NCI-H526 (cell line): ENCODE data around the gene HNRNPL.
A peak's percentile ranks its signal among the peaks of the same experiment; 100 is the strongest.
"Not testable (repeated sequence)": the region's sequence is repeated elsewhere in the genome, so short reads cannot be mapped to it uniquely, and the experiment has no call there.

Source experiments
- DNase-seq, 2 experiments: peaks; one replicate each; lab custom pipeline; 2025; lab: John Stamatoyannopoulos, UW

HNRNPL gene

GRCh38 chr19:38849860-38850435 lies at the start of gene HNRNPL:
HNRNPL (minus strand) TSS chr19:38849986; CDS start chr19:38849966, 20 bp downstream.
- DNase-seq, result peak; percentile 100

DNA sequence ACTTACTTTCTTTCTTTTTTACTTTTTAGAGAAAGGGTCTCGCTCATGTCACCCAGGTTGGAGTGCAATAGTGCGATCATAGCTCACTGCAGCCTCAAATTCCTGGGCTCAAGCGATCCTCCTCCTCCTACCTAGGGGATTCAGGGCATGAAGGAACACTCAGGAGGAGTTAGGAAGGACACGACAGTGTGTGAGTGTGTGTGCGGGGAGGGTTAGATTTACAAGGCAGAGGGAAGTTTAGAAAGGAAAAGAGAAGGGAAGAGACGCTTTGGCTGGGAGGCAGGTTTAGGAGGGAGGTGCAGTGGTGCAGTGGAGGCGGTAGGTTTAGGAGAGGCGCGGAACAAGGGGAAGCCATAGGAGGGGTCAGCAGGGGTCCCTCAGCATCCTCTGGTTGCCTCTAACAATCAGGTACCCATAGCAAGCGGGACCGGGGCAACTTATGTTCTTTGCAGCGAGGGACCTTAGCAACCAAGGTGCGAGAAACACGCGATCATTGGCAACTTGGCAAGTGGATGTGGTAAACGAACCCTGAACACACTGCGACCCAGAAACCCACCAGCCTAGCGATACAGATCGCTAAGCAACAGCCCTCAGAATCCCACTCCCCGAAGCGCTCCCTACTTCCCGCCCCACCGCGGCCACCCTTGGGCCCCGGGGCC lies 49.1 kb upstream of the HNRNPL start:
- DNase-seq, result peak in 1 of 2 experiments; percentile 55

GRCh38 chr19:38894968-38895367 lies 45.2 kb upstream of the HNRNPL start:
- no peak for DNase-seq

DNA sequence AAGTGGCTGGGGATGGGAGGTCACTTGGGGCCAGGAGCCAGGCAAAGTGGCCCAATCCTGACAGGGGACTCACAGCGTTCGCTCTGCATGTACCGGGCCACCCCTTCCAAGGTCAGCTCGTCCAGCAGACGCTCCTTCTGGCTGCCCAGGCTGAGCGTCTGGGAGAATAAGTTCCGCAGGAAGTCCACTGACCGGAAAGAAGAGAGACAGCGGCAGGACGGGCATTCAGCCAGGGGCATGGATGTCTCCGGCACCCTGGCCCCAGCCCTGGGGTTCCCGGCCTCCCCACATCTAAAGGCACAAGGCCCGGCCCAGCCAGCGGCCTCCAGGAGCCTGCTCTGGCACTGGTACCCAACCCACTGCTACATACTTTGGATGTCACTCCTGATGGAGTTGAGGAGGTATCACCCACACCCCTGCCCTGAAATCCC lies 43.6 kb upstream of the HNRNPL start:
- no peak for DNase-seq

DNA sequence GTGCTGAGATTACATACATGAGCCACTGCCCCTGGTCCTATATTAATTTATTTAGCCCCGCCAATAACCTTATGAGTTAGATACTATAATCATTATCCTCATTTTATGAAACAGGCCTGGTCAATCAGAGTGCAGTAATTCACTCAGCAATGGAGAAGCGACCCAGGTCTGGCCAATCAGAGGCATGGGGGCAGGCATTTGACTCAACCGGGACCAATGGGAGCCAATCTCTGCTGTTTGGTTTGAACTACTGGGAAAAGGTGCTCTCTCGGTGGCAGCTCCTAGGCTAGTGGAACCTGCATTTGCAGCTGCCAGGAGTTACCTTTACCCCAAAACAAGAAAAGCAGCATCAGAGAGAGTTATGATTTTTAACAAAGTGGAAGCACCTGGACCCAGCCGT lies 43.1 kb upstream of the HNRNPL start:
- no peak for DNase-seq

- DNase-seq, result no peak
These were observed 42.0 kb upstream of the HNRNPL start for GRCh38 chr19:38891771-38892170.

- DNase-seq, result no peak
These were observed 40.9 kb upstream of the HNRNPL start for GRCh38 chr19:38890686-38891085.

- DNase-seq, result no peak
These were observed 40.0 kb upstream of the HNRNPL start for GRCh38 chr19:38889803-38890202.

- no peak for DNase-seq
These were observed 39.1 kb upstream of the HNRNPL start for GRCh38 chr19:38888876-38889275.

GRCh38 chr19:38884691-38885090 lies 34.9 kb upstream of the HNRNPL start:
- DNase-seq, result not testable (repeated sequence)

DNA sequence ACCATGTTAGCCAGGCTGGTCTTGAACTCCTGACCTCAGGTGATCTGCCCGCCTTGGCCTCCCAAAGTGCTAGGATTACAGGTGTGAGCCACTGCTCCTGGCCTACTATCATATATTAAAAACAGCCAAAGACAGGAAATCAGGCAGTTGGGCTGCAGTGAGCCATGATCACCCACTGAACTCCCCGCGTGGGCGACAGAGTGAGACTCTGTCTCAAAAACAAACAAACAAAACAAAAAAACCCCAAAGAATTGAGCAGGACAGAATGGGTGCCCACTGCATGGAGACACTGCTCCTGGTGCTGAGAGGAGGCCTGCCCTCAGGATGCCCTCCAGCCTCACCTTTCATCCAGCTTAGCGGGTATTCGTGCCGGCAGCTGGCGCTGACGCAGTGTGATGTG lies 33.5 kb upstream of the HNRNPL start:
- no peak for DNase-seq

DNA sequence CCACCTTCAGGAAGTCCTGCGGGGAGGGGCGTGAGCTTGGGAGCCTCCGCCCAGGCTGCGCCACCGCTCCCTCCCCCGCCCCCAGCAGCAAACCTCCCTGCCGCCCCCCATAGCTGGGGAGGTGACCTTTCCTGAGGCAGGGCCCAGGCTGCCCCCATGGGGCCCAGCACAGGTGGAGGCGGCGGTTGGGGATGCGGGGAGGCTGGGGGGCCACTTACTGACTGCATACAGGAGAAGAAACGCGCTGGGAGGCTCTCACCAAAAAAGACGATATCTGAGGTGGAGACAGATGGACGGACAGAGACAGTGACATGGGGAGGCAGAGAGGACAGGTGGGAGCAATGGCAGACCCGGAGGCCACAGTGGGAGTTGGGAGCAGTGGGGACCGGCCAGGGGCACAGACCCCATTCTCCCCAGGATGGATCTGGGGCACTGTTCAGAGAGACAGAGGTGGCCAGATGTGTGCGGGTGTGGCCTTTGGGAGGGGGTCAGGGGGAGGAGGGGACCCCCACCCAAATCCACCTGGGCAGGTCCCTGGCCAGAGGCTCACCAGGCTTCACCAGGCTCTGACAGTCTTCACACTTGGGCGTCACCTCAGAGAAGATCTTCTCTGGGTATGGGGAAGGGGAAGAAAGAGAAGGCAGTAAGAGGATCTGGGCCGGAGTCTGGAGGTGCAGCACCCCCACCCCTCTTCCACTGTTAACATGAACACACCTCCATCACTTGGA lies 31.3 kb upstream of the HNRNPL start:
- DNase-seq, result no peak

GRCh38 chr19:38880076-38880881 lies 30.5 kb upstream of the HNRNPL start:
- DNase-seq, result no peak

DNA sequence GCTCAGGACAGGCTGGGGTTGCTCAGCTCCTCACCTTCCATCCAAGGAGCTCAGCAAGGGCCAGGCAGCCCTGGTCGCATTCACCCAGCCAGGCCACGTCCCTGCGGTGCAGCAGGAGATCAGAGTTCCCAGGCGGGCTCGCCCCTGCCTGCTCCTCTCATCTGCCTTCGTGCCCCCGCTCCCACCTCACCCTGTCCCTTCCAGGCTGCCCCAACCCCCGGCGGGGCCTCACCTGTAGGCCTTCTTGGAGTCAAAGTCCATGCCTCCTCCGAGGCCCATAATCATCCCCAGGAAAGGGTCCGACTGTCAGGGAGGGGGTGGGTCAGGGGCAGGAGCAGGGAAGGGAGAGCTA lies 29.6 kb upstream of the HNRNPL start:
- no peak for DNase-seq

DNA sequence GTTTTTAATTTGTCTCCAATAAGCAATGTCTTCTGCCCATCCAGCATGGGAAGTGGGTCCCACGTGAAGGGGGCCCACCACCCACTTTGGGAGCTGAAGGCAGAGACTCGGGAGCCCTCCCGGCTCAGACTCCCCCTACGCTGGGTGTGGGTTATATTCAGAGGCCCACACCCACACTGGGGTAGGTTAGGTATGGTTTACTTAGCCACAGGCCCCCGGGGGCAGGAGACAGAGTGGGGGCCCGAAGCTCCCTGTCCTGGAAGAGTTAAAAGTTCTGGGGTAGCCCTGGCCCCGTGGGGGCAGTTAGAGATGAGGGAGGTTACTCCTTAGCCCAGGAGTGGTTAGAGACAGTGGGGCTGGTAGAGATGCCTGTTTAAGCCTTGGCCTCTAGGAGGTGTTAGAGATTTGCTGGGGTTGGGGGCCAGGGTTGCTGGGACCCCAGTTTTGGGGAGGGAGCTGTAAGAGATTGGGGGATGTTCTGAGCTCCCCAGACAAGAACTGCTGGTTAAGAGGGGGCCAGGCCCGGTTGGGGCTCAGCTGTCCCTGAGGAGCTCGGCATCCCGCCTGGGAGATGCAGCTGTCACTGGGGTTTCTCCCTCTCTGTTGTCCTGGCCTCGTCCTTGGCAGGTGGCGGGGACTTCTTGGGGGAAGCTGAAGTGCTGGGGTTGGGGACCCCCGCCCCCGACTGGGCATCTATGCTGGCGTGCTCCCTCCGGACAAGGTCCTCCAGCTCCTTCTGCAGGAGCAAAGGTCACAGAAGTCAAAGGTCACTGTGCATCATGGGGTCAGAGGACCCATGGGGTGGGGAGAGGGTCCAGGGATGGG lies 29.0 kb upstream of the HNRNPL start:
- no peak for DNase-seq

GRCh38 chr19:38877781-38878574 lies 28.2 kb upstream of the HNRNPL start, which contains the start of gene RINL:
RINL (minus strand) TSS chr19:38878275; CDS start chr19:38876742, 1,533 bp downstream.
- peak in 1 of 2 experiments; percentile 45 for DNase-seq

- no peak for DNase-seq
These were observed 26.0 kb upstream of the HNRNPL start for GRCh38 chr19:38875656-38876395.

DNA sequence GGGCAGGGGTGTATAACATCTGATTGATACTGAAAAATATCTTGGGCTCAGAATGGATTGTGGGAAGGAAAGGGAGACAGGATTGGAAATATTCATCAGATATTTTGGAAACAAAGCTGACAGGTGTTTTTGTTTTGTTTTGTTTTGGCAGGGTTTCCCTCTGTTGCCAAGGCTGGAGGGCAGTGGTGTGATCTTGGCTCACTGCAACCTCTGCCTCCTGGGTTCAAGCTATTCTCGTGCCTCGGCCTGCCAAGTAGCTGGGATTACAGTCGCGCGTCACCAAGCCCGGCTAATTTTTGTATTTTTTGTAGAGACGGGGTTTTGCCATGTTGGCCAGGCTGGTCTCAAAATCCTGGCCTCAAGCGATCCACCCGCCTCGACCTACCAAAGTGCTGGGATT lies 23.6 kb upstream of the HNRNPL start:
- not testable (repeated sequence) for DNase-seq

- no peak for DNase-seq
These were observed 20.8 kb upstream of the HNRNPL start for GRCh38 chr19:38870612-38871011.
